Suprapubic skin (tissue), 4 donors: Measurements from ENCODE around the gene SRGAP2B.
"Not testable (repeated sequence)": the region's sequence is repeated elsewhere in the genome, so short reads cannot be mapped to it uniquely, and the experiment has no call there.

ENCODE experiments used
- CTCF ChIP-seq, 2 donors: fragments of 200-600 bp in 1 of 2; fragments of 450-650 bp in 1 of 2; sonication (generic) in 1 of 2; IDR thresholded peaks; one replicate each; pipeline ENCODE4 v1.5.1; 2016 to 2019; ENCODE audit warnings: antibody characterized with exemption in 2 of 2, mild to moderate bottlenecking in 1 of 2, moderate library complexity in 1 of 2
- POLR2A ChIP-seq, 2 donors: fragments of 450-650 bp; IDR thresholded peaks; one replicate each; pipeline ENCODE4 v1.6.1; 2017; ENCODE audit warnings: antibody characterized with exemption in 2 of 2, mild to moderate bottlenecking in 2 of 2, moderate library complexity in 2 of 2
- POLR2AphosphoS5 ChIP-seq, 3 donors: sonication (generic); formaldehyde crosslinking; IDR thresholded peaks; one replicate each; pipeline ENCODE4 v1.6.1; 2017; ENCODE audit warnings: antibody characterized with exemption in 3 of 3

- not testable (repeated sequence) for TF ChIP-seq CTCF, POLR2AphosphoS5, POLR2A (IDR thresholded peaks at IDR 0.05)
Measured at GRCh38 chr1:144882343-144882742, 212.8 kb downstream of the SRGAP2B start.
